ENCODE measurements around the gene CFAP46. TPM values are rescaled to one million over a fixed set of nuclear protein-coding genes. Genes with fewer than 3 reads are reported as not detected.

The CFAP46 gene
- total and polyA plus RNA-seq, 2 experiments from 2014 or later: 0.20 to 0.22 TPM

DNA sequence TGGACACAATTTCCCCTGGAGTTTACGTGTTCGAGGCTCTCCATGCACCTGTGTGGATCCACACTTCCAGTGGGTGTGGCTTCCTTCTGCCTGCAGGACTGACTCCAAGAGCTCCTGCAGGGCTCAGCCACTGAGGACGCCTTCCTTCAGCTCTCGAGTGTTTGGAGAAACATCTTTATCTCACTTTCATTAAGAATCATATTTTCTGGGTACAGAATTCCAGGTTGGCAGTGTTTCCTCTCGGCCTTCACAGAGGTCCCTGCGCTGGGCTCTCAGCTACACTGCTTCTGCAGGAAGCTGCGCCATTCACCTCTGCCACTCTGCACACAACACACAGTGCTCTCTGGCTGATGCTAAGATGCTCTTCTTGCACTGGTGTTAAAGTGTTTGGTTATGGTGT is 86.5 kb downstream of the CFAP46 start:
- DNase-seq: no peak
- in situ Hi-C loops (cut with MboI): no loop called here
- Histone ChIP-seq H3K9ac (no peak overlapping the region), H3K9me2 (ENCODE audit: insufficient read depth) (no peaks in the 10 kb centered on the region), H3K9me3 (ENCODE audit: low read depth) (no peaks in the 10 kb centered on the region), H3K4me3 (no peak overlapping the region), H3F3A (ENCODE audit: insufficient read depth) (no peaks in the 10 kb centered on the region), H3K27me3 (replicated peaks; ENCODE audit: insufficient read depth) (peaks cover 50% of the 10 kb centered on the region), H3K79me2 (ENCODE audit: insufficient read depth) (no peaks in the 10 kb centered on the region), H2AFZ (no peak overlapping the region), H3K4me1 (ENCODE audit: insufficient read depth) (no peaks in the 10 kb centered on the region), H4K20me1 (ENCODE audit: insufficient read depth) (no peaks in the 10 kb centered on the region), H3K27ac (no peak overlapping the region), H3K36me3 (ENCODE audit: low read depth) (no peaks in the 10 kb centered on the region), H3K4me2 (ENCODE audit: unreplicated experiment) (no peak overlapping the region)
- WGBS, 2 experiments (ENCODE audit: low coverage in 1 of 2, low lambda C conversion rate in 2 of 2, missing lambda C conversion rate in 2 of 2): 65 to 78% methylated on average over 7 of the region's 7 CpGs
- no peak for TF ChIP-seq EZH2phosphoT487 (IDR thresholded peaks at IDR 0.05; ENCODE audit: insufficient read depth, low read depth)
- no peak for TF ChIP-seq EZH2 (IDR thresholded peaks at IDR 0.05; ENCODE audit: insufficient read depth, poor library complexity, severe bottlenecking)

GRCh38 chr10:132851451-132851850 is 90.9 kb downstream of the CFAP46 start:
- Histone ChIP-seq H3K4me1 (ENCODE audit: insufficient read depth) (no peaks in the 10 kb centered on the region), H3K4me3 (no peak overlapping the region), H3F3A (ENCODE audit: insufficient read depth) (no peaks in the 10 kb centered on the region), H3K36me3 (ENCODE audit: low read depth) (no peaks in the 10 kb centered on the region), H2AFZ (no peak overlapping the region), H3K9ac (no peak overlapping the region), H3K27ac (no peak overlapping the region), H3K4me2 (ENCODE audit: unreplicated experiment) (no peak overlapping the region), H3K9me3 (ENCODE audit: low read depth) (no peaks in the 10 kb centered on the region), H3K9me2 (ENCODE audit: insufficient read depth) (no peaks in the 10 kb centered on the region), H3K27me3 (replicated peaks; ENCODE audit: insufficient read depth) (peaks cover 52% of the 10 kb centered on the region), H3K79me2 (ENCODE audit: insufficient read depth) (no peaks in the 10 kb centered on the region), H4K20me1 (ENCODE audit: insufficient read depth) (no peaks in the 10 kb centered on the region)
- no peak for DNase-seq
- in situ Hi-C loops (cut with MboI): no loop called here
- WGBS, 2 experiments (ENCODE audit: low coverage in 1 of 2, low lambda C conversion rate in 2 of 2, missing lambda C conversion rate in 2 of 2): 77% methylated on average over 22 of the region's 22 CpGs
- TF ChIP-seq EZH2phosphoT487 (IDR thresholded peaks at IDR 0.05; ENCODE audit: insufficient read depth, low read depth) (no peak), EZH2 (IDR thresholded peaks at IDR 0.05; ENCODE audit: insufficient read depth, poor library complexity, severe bottlenecking) (no peak)

DNA sequence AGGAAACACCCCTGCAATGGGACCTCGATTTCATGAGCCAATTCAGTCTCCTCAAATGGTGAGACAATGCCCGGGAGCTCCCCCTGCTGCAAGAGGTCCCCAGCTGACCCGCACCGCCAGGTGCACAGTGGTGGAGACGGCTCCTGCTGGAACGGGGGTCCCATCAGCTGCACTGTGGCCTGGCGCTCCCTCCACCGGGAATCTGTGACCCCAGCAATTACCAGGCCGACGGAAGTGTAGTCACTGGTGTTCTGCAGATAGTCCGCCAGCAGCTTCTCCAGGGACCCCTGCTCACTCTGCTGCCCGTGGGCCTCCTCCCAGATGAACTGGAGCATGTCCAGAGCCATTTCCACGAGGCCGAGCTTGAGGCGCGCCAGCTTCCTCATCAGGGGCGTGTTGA is 91.5 kb downstream of the CFAP46 start:
- no peak for TF ChIP-seq EZH2 (IDR thresholded peaks at IDR 0.05; ENCODE audit: insufficient read depth, poor library complexity, severe bottlenecking)
- TF ChIP-seq EZH2phosphoT487 (IDR thresholded peaks at IDR 0.05; ENCODE audit: insufficient read depth, low read depth): no peak
- no peak for DNase-seq
- H3K9ac ChIP-seq: no peak overlapping the region
- H3K4me3 ChIP-seq: no peak overlapping the region
- 56 to 57% methylated on average over 17 of the region's 17 CpGs for WGBS, 2 experiments (ENCODE audit: low coverage in 1 of 2, low lambda C conversion rate in 2 of 2, missing lambda C conversion rate in 2 of 2)
- H3K9me2 ChIP-seq (ENCODE audit: insufficient read depth): no peaks in the 10 kb centered on the region
- no peak overlapping the region for H3K27ac ChIP-seq
- no peak overlapping the region for H3K4me2 ChIP-seq (ENCODE audit: unreplicated experiment)
- H4K20me1 ChIP-seq (ENCODE audit: insufficient read depth): no peaks in the 10 kb centered on the region
- H3K27me3 ChIP-seq (replicated peaks; ENCODE audit: insufficient read depth): peaks cover 50% of the 10 kb centered on the region
- H3K36me3 ChIP-seq (ENCODE audit: low read depth): no peaks in the 10 kb centered on the region
- in situ Hi-C loops (cut with MboI): no loop called here
- no peaks in the 10 kb centered on the region for H3K4me1 ChIP-seq (ENCODE audit: insufficient read depth)
- H2AFZ ChIP-seq: no peak overlapping the region
- no peaks in the 10 kb centered on the region for H3K9me3 ChIP-seq (ENCODE audit: low read depth)
- H3F3A ChIP-seq (ENCODE audit: insufficient read depth): no peaks in the 10 kb centered on the region
- no peaks in the 10 kb centered on the region for H3K79me2 ChIP-seq (ENCODE audit: insufficient read depth)

- Histone ChIP-seq H3K27ac (no peak overlapping the region), H3K4me3 (no peak overlapping the region), H3K9me2 (ENCODE audit: insufficient read depth) (no peaks in the 10 kb centered on the region), H3K36me3 (ENCODE audit: low read depth) (no peaks in the 10 kb centered on the region), H3F3A (ENCODE audit: insufficient read depth) (no peaks in the 10 kb centered on the region), H3K9ac (no peak overlapping the region), H3K79me2 (ENCODE audit: insufficient read depth) (no peaks in the 10 kb centered on the region), H3K9me3 (ENCODE audit: low read depth) (no peaks in the 10 kb centered on the region), H2AFZ (no peak overlapping the region), H3K4me2 (ENCODE audit: unreplicated experiment) (no peak overlapping the region), H3K27me3 (replicated peaks; ENCODE audit: insufficient read depth) (peaks cover 43% of the 10 kb centered on the region), H3K4me1 (ENCODE audit: insufficient read depth) (no peaks in the 10 kb centered on the region), H4K20me1 (ENCODE audit: insufficient read depth) (no peaks in the 10 kb centered on the region)
- no peak for DNase-seq
- no peak for TF ChIP-seq EZH2phosphoT487 (IDR thresholded peaks at IDR 0.05; ENCODE audit: insufficient read depth, low read depth)
- TF ChIP-seq EZH2 (IDR thresholded peaks at IDR 0.05; ENCODE audit: insufficient read depth, poor library complexity, severe bottlenecking): no peak
- WGBS, 2 experiments (ENCODE audit: low coverage in 1 of 2, low lambda C conversion rate in 2 of 2, missing lambda C conversion rate in 2 of 2): 53 to 64% methylated on average over 13 to 15 of the region's 15 CpGs
- in situ Hi-C loops (cut with MboI): no loop called here
These were observed 92.1 kb downstream of the CFAP46 start for GRCh38 chr10:132850246-132850645.

GRCh38 chr10:132849546-132850031 is 92.8 kb downstream of the CFAP46 start:
- in situ Hi-C loops (cut with MboI): no loop called here
- no peaks in the 10 kb centered on the region for H3K4me1 ChIP-seq (ENCODE audit: insufficient read depth)
- H3K9me3 ChIP-seq (ENCODE audit: low read depth): no peaks in the 10 kb centered on the region
- no peak overlapping the region for H3K4me2 ChIP-seq (ENCODE audit: unreplicated experiment)
- H3K36me3 ChIP-seq (ENCODE audit: low read depth): no peaks in the 10 kb centered on the region
- no peak overlapping the region for H3K4me3 ChIP-seq
- no peaks in the 10 kb centered on the region for H3K9me2 ChIP-seq (ENCODE audit: insufficient read depth)
- H2AFZ ChIP-seq: no peak overlapping the region
- no peaks in the 10 kb centered on the region for H3F3A ChIP-seq (ENCODE audit: insufficient read depth)
- 70 to 73% methylated on average over 16 to 17 of the region's 19 CpGs for WGBS, 2 experiments (ENCODE audit: low coverage in 1 of 2, low lambda C conversion rate in 2 of 2, missing lambda C conversion rate in 2 of 2)
- H3K27me3 ChIP-seq (replicated peaks; ENCODE audit: insufficient read depth): peaks cover 37% of the 10 kb centered on the region
- DNase-seq: no peak
- TF ChIP-seq EZH2phosphoT487 (IDR thresholded peaks at IDR 0.05; ENCODE audit: insufficient read depth, low read depth): no peak
- no peak for TF ChIP-seq EZH2 (IDR thresholded peaks at IDR 0.05; ENCODE audit: insufficient read depth, poor library complexity, severe bottlenecking)
- no peak overlapping the region for H3K9ac ChIP-seq
- no peaks in the 10 kb centered on the region for H3K79me2 ChIP-seq (ENCODE audit: insufficient read depth)
- H3K27ac ChIP-seq: no peak overlapping the region
- no peaks in the 10 kb centered on the region for H4K20me1 ChIP-seq (ENCODE audit: insufficient read depth)

All from GM23248 (cell line).